ENCODE data around the gene MEGF8.

DNA sequence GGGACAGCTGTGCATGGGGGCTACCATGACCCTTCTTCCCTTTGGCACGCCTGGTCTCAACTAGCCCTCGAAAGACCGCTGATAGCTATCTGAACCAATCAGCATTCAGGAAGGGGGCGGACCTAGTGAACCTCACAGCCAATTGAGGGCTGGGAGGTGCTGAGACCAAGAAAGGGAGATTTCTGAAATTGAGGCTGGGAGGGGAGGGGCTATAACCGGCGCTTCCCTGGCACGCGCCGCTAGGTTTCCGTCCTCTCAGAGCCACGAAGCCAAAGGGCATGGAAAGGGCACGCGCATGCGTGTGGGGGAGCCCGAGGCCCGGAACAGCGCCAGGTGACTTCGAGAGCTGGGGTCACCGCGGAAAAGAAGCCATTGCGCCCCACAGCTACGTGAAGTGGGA, 18.8 kb upstream of the MEGF8 start:
- TF ChIP-seq EZH2 (IDR thresholded peaks at IDR 0.05; ENCODE audit: insufficient read depth, poor library complexity, severe bottlenecking): no peak
- TF ChIP-seq EZH2phosphoT487 (IDR thresholded peaks at IDR 0.05; ENCODE audit: insufficient read depth, low read depth): no peak
